ENCODE data around the gene TOPAZ1. TPM values are rescaled to one million over a fixed set of nuclear protein-coding genes. Genes with fewer than 3 reads are reported as not detected.

TOPAZ1 gene
- total and polyA plus RNA-seq, 2 experiments from 2014 or later, result not detected

DNA sequence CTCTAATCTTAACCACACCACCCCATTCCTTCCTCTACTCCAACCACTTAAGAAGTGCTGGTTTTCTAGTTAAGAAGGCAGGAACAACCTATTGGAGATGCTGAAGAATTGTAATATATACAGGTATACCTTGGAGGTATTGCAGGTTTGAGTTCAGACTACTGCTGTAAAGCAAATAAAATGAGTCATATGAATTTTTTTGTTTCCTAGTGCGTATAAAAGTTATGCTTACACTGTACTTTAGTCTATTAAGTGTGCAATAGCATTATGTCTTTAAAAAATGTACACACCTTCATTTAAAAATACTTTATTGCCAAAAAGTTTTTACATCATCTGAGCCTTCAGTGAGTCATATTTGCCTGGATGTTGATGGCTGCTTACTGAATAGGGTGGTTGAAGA lies 22.5 kb downstream of the TOPAZ1 start:
- DNase-seq (ENCODE audit: low spot score), result no peak
- Histone ChIP-seq H3K4me1 (ENCODE audit: insufficient read depth) (no peaks in the 10 kb centered on the region), H2AFZ (no peak overlapping the region), H3K4me3 (no peak overlapping the region), H3K27me3 (no peaks in the 10 kb centered on the region), H4K20me1 (ENCODE audit: insufficient read depth, poor library complexity, severe bottlenecking) (no peaks in the 10 kb centered on the region), H3K27ac (no peak overlapping the region), H3K36me3 (replicated peaks; ENCODE audit: insufficient read depth, low read depth) (no peaks in the 10 kb centered on the region), H3K9me2 (replicated peaks; ENCODE audit: insufficient read depth) (no peaks in the 10 kb centered on the region), H3K9me3 (ENCODE audit: low read depth) (no peaks in the 10 kb centered on the region), H3K4me2 (no peak overlapping the region), H3K79me2 (no peaks in the 10 kb centered on the region)
- no peak for TF ChIP-seq CTCF (IDR thresholded peaks at IDR 0.05; ENCODE audit: poor library complexity)
- TF ChIP-seq EZH2 (IDR thresholded peaks at IDR 0.05; ENCODE audit: borderline replicate concordance), result no peak
- no peak for TF ChIP-seq EZH2phosphoT487 (IDR thresholded peaks at IDR 0.05; ENCODE audit: low read depth, severe bottlenecking, unreplicated experiment)
- 86% methylated on average over 1 of the region's 1 CpG for WGBS (ENCODE audit: low lambda C conversion rate, missing lambda C conversion rate)

GRCh38 chr3:44265815-44266214 lies 24.1 kb downstream of the TOPAZ1 start:
- H2AFZ ChIP-seq, result no peak overlapping the region
- no peak for DNase-seq (ENCODE audit: low spot score)
- WGBS (ENCODE audit: low lambda C conversion rate, missing lambda C conversion rate), result 60% methylated on average over 3 of the region's 3 CpGs
- H3K4me1 ChIP-seq (ENCODE audit: insufficient read depth), result no peaks in the 10 kb centered on the region
- H3K4me2 ChIP-seq, result no peak overlapping the region
- no peaks in the 10 kb centered on the region for H3K27me3 ChIP-seq
- H3K36me3 ChIP-seq (replicated peaks; ENCODE audit: insufficient read depth, low read depth), result no peaks in the 10 kb centered on the region
- no peak overlapping the region for H3K4me3 ChIP-seq
- no peak for TF ChIP-seq EZH2 (IDR thresholded peaks at IDR 0.05; ENCODE audit: borderline replicate concordance)
- no peak for TF ChIP-seq CTCF (IDR thresholded peaks at IDR 0.05; ENCODE audit: poor library complexity)
- no peak for TF ChIP-seq EZH2phosphoT487 (IDR thresholded peaks at IDR 0.05; ENCODE audit: low read depth, severe bottlenecking, unreplicated experiment)
- H3K79me2 ChIP-seq, result no peaks in the 10 kb centered on the region
- H3K9me3 ChIP-seq (ENCODE audit: low read depth), result no peaks in the 10 kb centered on the region
- no peak overlapping the region for H3K27ac ChIP-seq
- H3K9me2 ChIP-seq (replicated peaks; ENCODE audit: insufficient read depth), result no peaks in the 10 kb centered on the region
- H4K20me1 ChIP-seq (ENCODE audit: insufficient read depth, poor library complexity, severe bottlenecking), result no peaks in the 10 kb centered on the region

DNA sequence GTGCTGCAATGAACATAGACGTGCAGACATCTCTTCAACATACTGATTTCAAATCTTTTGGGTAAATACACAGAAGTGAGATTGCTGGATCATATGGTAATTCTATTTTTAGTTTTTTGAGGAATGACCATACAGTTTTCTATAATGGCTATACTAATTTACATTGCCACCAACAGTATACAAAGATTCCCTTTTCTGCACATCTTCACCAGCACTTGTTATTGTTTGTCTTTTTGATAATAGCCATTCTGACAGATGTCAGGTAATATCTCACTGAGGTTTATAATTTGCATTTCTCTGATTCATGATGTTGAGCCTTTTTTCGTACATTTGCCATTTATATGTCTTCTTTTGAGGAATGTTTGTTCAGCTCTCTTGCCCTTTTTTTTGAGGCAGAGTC lies 30.5 kb downstream of the TOPAZ1 start:
- Histone ChIP-seq H3K79me2 (no peaks in the 10 kb centered on the region), H3K27me3 (no peaks in the 10 kb centered on the region), H3K27ac (no peak overlapping the region), H3K4me2 (no peak overlapping the region), H3K9me2 (replicated peaks; ENCODE audit: insufficient read depth) (no peaks in the 10 kb centered on the region), H3K4me3 (no peak overlapping the region), H3K9me3 (ENCODE audit: low read depth) (no peaks in the 10 kb centered on the region), H3K4me1 (ENCODE audit: insufficient read depth) (no peaks in the 10 kb centered on the region), H4K20me1 (ENCODE audit: insufficient read depth, poor library complexity, severe bottlenecking) (no peaks in the 10 kb centered on the region), H3K36me3 (replicated peaks; ENCODE audit: insufficient read depth, low read depth) (no peaks in the 10 kb centered on the region), H2AFZ (no peak overlapping the region)
- whole genome bisulfite sequencing (ENCODE audit: low lambda C conversion rate, missing lambda C conversion rate), result 91% methylated on average over 2 of the region's 2 CpGs
- TF ChIP-seq EZH2 (IDR thresholded peaks at IDR 0.05; ENCODE audit: borderline replicate concordance) (no peak), CTCF (IDR thresholded peaks at IDR 0.05; ENCODE audit: poor library complexity) (no peak), EZH2phosphoT487 (IDR thresholded peaks at IDR 0.05; ENCODE audit: low read depth, severe bottlenecking, unreplicated experiment) (no peak)
- no peak for DNase-seq (ENCODE audit: low spot score)

- no peak for DNase-seq (ENCODE audit: low spot score)
- WGBS (ENCODE audit: low lambda C conversion rate, missing lambda C conversion rate), result 87% methylated on average over 1 of the region's 1 CpG
- Histone ChIP-seq H3K79me2 (no peaks in the 10 kb centered on the region), H4K20me1 (ENCODE audit: insufficient read depth, poor library complexity, severe bottlenecking) (no peaks in the 10 kb centered on the region), H3K9me2 (replicated peaks; ENCODE audit: insufficient read depth) (no peaks in the 10 kb centered on the region), H3K9me3 (ENCODE audit: low read depth) (no peaks in the 10 kb centered on the region), H3K27ac (no peak overlapping the region), H2AFZ (no peak overlapping the region), H3K36me3 (replicated peaks; ENCODE audit: insufficient read depth, low read depth) (no peaks in the 10 kb centered on the region), H3K27me3 (no peaks in the 10 kb centered on the region), H3K4me1 (ENCODE audit: insufficient read depth) (no peaks in the 10 kb centered on the region), H3K4me3 (no peak overlapping the region), H3K4me2 (no peak overlapping the region)
- TF ChIP-seq CTCF (IDR thresholded peaks at IDR 0.05; ENCODE audit: poor library complexity) (no peak), EZH2phosphoT487 (IDR thresholded peaks at IDR 0.05; ENCODE audit: low read depth, severe bottlenecking, unreplicated experiment) (no peak), EZH2 (IDR thresholded peaks at IDR 0.05; ENCODE audit: borderline replicate concordance) (no peak)
Measured at GRCh38 chr3:44277925-44278324, 36.2 kb downstream of the TOPAZ1 start.

Data from hepatocyte (in vitro differentiated cells).